ENCODE results near the gene ADCY2. TPM values are rescaled to one million over a fixed set of nuclear protein-coding genes. Genes with fewer than 3 reads are reported as not detected.

The ADCY2 gene
- total RNA-seq, 1 donor from 2014 or later, result 4.5 TPM

- Mint-ChIP-seq H3K4me1 (ENCODE audit: low read depth) (peaks cover 19% of the 10 kb centered on the region), H3K27me3 (peaks cover 19% of the 10 kb centered on the region), H3K36me3 (ENCODE audit: insufficient read depth) (no peaks in the 10 kb centered on the region), H3K9me3 (ENCODE audit: low read depth) (no peaks in the 10 kb centered on the region), H3K4me3 (ENCODE audit: low read depth) (no peak overlapping the region), H3K27ac (peak overlapping the region; percentile 47)
- TF ChIP-seq, protein P1, sequence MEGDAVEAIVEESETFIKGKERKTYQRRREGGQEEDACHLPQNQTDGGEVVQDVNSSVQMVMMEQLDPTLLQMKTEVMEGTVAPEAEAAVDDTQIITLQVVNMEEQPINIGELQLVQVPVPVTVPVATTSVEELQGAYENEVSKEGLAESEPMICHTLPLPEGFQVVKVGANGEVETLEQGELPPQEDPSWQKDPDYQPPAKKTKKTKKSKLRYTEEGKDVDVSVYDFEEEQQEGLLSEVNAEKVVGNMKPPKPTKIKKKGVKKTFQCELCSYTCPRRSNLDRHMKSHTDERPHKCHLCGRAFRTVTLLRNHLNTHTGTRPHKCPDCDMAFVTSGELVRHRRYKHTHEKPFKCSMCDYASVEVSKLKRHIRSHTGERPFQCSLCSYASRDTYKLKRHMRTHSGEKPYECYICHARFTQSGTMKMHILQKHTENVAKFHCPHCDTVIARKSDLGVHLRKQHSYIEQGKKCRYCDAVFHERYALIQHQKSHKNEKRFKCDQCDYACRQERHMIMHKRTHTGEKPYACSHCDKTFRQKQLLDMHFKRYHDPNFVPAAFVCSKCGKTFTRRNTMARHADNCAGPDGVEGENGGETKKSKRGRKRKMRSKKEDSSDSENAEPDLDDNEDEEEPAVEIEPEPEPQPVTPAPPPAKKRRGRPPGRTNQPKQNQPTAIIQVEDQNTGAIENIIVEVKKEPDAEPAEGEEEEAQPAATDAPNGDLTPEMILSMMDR (IDR thresholded peaks at IDR 0.05; ENCODE audit: unreplicated experiment), result peak; percentile 55
- DNase-seq (ENCODE audit: low spot score, unreplicated experiment), result peak; percentile 26
Observed at GRCh38 chr5:7391215-7391614, 4.7 kb upstream of the ADCY2 start.

DNA sequence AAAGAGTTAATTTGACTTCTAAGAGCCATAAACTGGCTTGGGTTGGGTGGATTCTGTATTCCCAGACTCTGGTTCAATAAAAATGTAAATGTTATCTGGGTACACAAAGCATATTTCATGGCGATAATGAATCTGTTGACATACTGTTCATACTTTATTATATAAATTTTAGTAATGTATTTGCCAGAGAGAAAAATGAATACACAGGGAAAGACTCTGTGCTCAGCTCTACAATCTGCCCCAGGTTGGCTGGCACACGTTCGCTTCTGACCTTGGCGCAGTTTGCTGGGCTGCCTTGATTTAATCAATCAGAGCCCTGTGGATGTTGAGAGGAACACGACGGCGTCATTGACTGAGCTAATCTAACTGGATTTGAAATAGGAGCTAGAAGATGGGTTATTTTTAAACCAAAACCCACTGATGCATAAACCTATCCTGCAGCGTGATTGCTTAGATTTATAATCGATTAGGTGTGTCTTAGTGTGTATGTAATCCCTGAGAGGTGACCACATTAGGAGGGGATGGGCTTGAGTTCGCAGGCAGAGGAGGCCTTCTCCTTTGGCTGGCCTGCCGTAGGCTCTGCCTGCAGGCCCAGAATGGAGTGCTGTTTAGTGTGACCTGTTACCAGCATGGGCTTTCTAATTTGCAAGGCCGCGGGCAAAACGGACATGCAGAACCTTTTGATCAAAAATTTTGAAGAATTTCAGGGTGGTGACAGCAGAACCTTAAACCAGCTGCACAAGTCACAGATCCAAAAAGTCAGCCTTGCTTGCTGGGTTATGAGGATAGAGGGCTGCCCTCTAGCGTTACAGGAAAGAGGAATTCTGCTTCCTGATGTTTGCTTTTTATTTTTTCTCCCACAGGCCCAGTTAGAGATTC, 3.9 kb upstream of the ADCY2 start:
- H3K36me3 Mint-ChIP-seq (ENCODE audit: insufficient read depth), result no peaks in the 10 kb centered on the region
- peaks cover 25% of the 10 kb centered on the region for H3K27me3 Mint-ChIP-seq
- no peak overlapping the region for H3K4me3 Mint-ChIP-seq (ENCODE audit: low read depth)
- peaks cover 24% of the 10 kb centered on the region for H3K4me1 Mint-ChIP-seq (ENCODE audit: low read depth)
- DNase-seq (ENCODE audit: low spot score, unreplicated experiment), result no peak
- H3K9me3 Mint-ChIP-seq (ENCODE audit: low read depth), result no peaks in the 10 kb centered on the region
- H3K27ac Mint-ChIP-seq, result peak overlapping the region; percentile 69
- TF ChIP-seq, protein P1 (IDR thresholded peaks at IDR 0.05; ENCODE audit: unreplicated experiment), result peak; percentile 74

DNA sequence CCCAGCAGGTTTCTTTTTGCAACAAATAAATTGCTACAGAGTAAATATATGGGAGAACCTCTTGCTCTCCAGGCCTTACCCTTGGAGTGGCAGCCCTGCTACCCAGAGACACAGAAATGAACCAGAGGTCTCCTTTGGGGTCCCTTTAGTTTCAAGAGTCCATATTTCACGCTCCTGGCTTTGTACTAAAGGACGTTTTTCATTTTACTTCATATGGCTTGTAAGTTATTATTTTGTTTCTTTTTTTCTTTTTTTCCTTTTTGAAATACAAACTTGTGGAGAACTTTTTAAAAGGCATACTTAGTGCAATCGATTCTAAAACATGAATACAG, 3.3 kb upstream of the ADCY2 start:
- H3K4me1 Mint-ChIP-seq (ENCODE audit: low read depth), result peaks cover 26% of the 10 kb centered on the region
- H3K9me3 Mint-ChIP-seq (ENCODE audit: low read depth), result no peaks in the 10 kb centered on the region
- no peak overlapping the region for H3K4me3 Mint-ChIP-seq (ENCODE audit: low read depth)
- DNase-seq (ENCODE audit: low spot score, unreplicated experiment), result no peak
- H3K36me3 Mint-ChIP-seq (ENCODE audit: insufficient read depth), result no peaks in the 10 kb centered on the region
- TF ChIP-seq, protein P1 (IDR thresholded peaks at IDR 0.05; ENCODE audit: unreplicated experiment), result no peak
- H3K27ac Mint-ChIP-seq, result no peak overlapping the region
- peaks cover 31% of the 10 kb centered on the region for H3K27me3 Mint-ChIP-seq

- Mint-ChIP-seq H3K4me3 (ENCODE audit: low read depth) (peak overlapping the region; percentile 33), H3K4me1 (ENCODE audit: low read depth) (peaks cover 23% of the 10 kb centered on the region), H3K36me3 (ENCODE audit: insufficient read depth) (no peaks in the 10 kb centered on the region), H3K9me3 (ENCODE audit: low read depth) (no peaks in the 10 kb centered on the region), H3K27ac (no peak overlapping the region), H3K27me3 (peaks cover 46% of the 10 kb centered on the region)
- TF ChIP-seq, protein P1 (IDR thresholded peaks at IDR 0.05; ENCODE audit: unreplicated experiment), result no peak
- DNase-seq (ENCODE audit: low spot score, unreplicated experiment), result no peak
Observed at GRCh38 chr5:7393921-7394799, 1.8 kb upstream of the ADCY2 start.

- H3K27me3 Mint-ChIP-seq, result peaks cover 51% of the 10 kb centered on the region
Observed at GRCh38 chr5:7394889-7395431, 978 bp upstream of the ADCY2 start.

More at GRCh38 chr5:7394889-7395431, 978 bp upstream of the ADCY2 start:
- TF ChIP-seq, protein P1 (IDR thresholded peaks at IDR 0.05; ENCODE audit: unreplicated experiment), result peak; percentile 43
- Mint-ChIP-seq H3K36me3 (ENCODE audit: insufficient read depth) (no peaks in the 10 kb centered on the region), H3K4me1 (ENCODE audit: low read depth) (peaks cover 23% of the 10 kb centered on the region), H3K27ac (no peak overlapping the region), H3K9me3 (ENCODE audit: low read depth) (no peaks in the 10 kb centered on the region), H3K4me3 (ENCODE audit: low read depth) (peak overlapping the region; percentile 63)
- DNase-seq (ENCODE audit: low spot score, unreplicated experiment), result peak; percentile 27
